Measurements from ENCODE around the gene TEX35.

Gene TEX35

GRCh38 chr1:178490136-178490535 is 22.8 kb upstream of the TEX35 start:
- DNase-seq (ENCODE audit: low read depth, low spot score): no peak
- Histone ChIP-seq H3K36me3 (ENCODE audit: insufficient read depth, low read length) (no peaks in the 10 kb centered on the region), H3K4me3 (no peak overlapping the region), H3K9ac (ENCODE audit: insufficient read length) (no peak overlapping the region), H3K27ac (no peak overlapping the region), H3K9me3 (ENCODE audit: low read depth, low read length) (no peaks in the 10 kb centered on the region)
- TF ChIP-seq EZH2 (IDR thresholded peaks at IDR 0.05): no peak
- no peak for TF ChIP-seq POLR2AphosphoS5 (IDR thresholded peaks at IDR 0.05; ENCODE audit: borderline replicate concordance, low read depth, low read length)
- no peak for TF ChIP-seq FOXP2 (optimal IDR thresholded peaks at IDR 0.05; ENCODE audit: control extremely low read depth, extremely low read length, insufficient read depth)

GRCh38 chr1:178490967-178491366 is 21.9 kb upstream of the TEX35 start:
- Histone ChIP-seq H3K4me3 (no peak overlapping the region), H3K9me3 (ENCODE audit: low read depth, low read length) (no peaks in the 10 kb centered on the region), H3K9ac (ENCODE audit: insufficient read length) (no peak overlapping the region), H3K27ac (no peak overlapping the region), H3K36me3 (ENCODE audit: insufficient read depth, low read length) (no peaks in the 10 kb centered on the region)
- no peak for DNase-seq (ENCODE audit: low read depth, low spot score)
- TF ChIP-seq POLR2AphosphoS5 (IDR thresholded peaks at IDR 0.05; ENCODE audit: borderline replicate concordance, low read depth, low read length) (no peak), FOXP2 (optimal IDR thresholded peaks at IDR 0.05; ENCODE audit: control extremely low read depth, extremely low read length, insufficient read depth) (no peak), EZH2 (IDR thresholded peaks at IDR 0.05) (no peak)

GRCh38 chr1:178491721-178492120 is 21.2 kb upstream of the TEX35 start:
- H3K27ac ChIP-seq: no peak overlapping the region
- no peaks in the 10 kb centered on the region for H3K9me3 ChIP-seq (ENCODE audit: low read depth, low read length)
- H3K4me3 ChIP-seq: no peak overlapping the region
- no peak for DNase-seq (ENCODE audit: low read depth, low spot score)
- TF ChIP-seq EZH2 (IDR thresholded peaks at IDR 0.05): no peak
- no peak for TF ChIP-seq FOXP2 (optimal IDR thresholded peaks at IDR 0.05; ENCODE audit: control extremely low read depth, extremely low read length, insufficient read depth)
- no peak for TF ChIP-seq POLR2AphosphoS5 (IDR thresholded peaks at IDR 0.05; ENCODE audit: borderline replicate concordance, low read depth, low read length)
- H3K9ac ChIP-seq (ENCODE audit: insufficient read length): no peak overlapping the region
- H3K36me3 ChIP-seq (ENCODE audit: insufficient read depth, low read length): no peaks in the 10 kb centered on the region

GRCh38 chr1:178492341-178492740 is 20.6 kb upstream of the TEX35 start:
- H3K36me3 ChIP-seq (ENCODE audit: insufficient read depth, low read length): no peaks in the 10 kb centered on the region
- H3K27ac ChIP-seq: no peak overlapping the region
- H3K9ac ChIP-seq (ENCODE audit: insufficient read length): no peak overlapping the region
- no peaks in the 10 kb centered on the region for H3K9me3 ChIP-seq (ENCODE audit: low read depth, low read length)
- no peak for DNase-seq (ENCODE audit: low read depth, low spot score)
- TF ChIP-seq EZH2 (IDR thresholded peaks at IDR 0.05): no peak
- H3K4me3 ChIP-seq: no peak overlapping the region

- Histone ChIP-seq H3K9ac (ENCODE audit: insufficient read length) (no peak overlapping the region), H3K4me3 (no peak overlapping the region), H3K9me3 (ENCODE audit: low read depth, low read length) (no peaks in the 10 kb centered on the region), H3K27ac (no peak overlapping the region), H3K36me3 (ENCODE audit: insufficient read depth, low read length) (no peaks in the 10 kb centered on the region)
- TF ChIP-seq FOXP2 (optimal IDR thresholded peaks at IDR 0.05; ENCODE audit: control extremely low read depth, extremely low read length, insufficient read depth): no peak
- TF ChIP-seq POLR2AphosphoS5 (IDR thresholded peaks at IDR 0.05; ENCODE audit: borderline replicate concordance, low read depth, low read length): no peak
- no peak for TF ChIP-seq EZH2 (IDR thresholded peaks at IDR 0.05)
- no peak for DNase-seq (ENCODE audit: low read depth, low spot score)
Observed at GRCh38 chr1:178493301-178493741, 19.6 kb upstream of the TEX35 start.

GRCh38 chr1:178494569-178494971 is 18.3 kb upstream of the TEX35 start:
- Histone ChIP-seq H3K9ac (ENCODE audit: insufficient read length) (no peak overlapping the region), H3K4me3 (no peak overlapping the region), H3K27ac (no peak overlapping the region), H3K9me3 (ENCODE audit: low read depth, low read length) (no peaks in the 10 kb centered on the region), H3K36me3 (ENCODE audit: insufficient read depth, low read length) (no peaks in the 10 kb centered on the region)
- no peak for DNase-seq (ENCODE audit: low read depth, low spot score)
- TF ChIP-seq POLR2AphosphoS5 (IDR thresholded peaks at IDR 0.05; ENCODE audit: borderline replicate concordance, low read depth, low read length): no peak
- no peak for TF ChIP-seq FOXP2 (optimal IDR thresholded peaks at IDR 0.05; ENCODE audit: control extremely low read depth, extremely low read length, insufficient read depth)
- no peak for TF ChIP-seq EZH2 (IDR thresholded peaks at IDR 0.05)

- Histone ChIP-seq H3K9me3 (ENCODE audit: low read depth, low read length) (no peaks in the 10 kb centered on the region), H3K9ac (ENCODE audit: insufficient read length) (no peak overlapping the region), H3K4me3 (no peak overlapping the region), H3K27ac (no peak overlapping the region), H3K36me3 (ENCODE audit: insufficient read depth, low read length) (no peaks in the 10 kb centered on the region)
- TF ChIP-seq FOXP2 (optimal IDR thresholded peaks at IDR 0.05; ENCODE audit: control extremely low read depth, extremely low read length, insufficient read depth) (no peak), EZH2 (IDR thresholded peaks at IDR 0.05) (no peak), POLR2AphosphoS5 (IDR thresholded peaks at IDR 0.05; ENCODE audit: borderline replicate concordance, low read depth, low read length) (no peak)
- no peak for DNase-seq (ENCODE audit: low read depth, low spot score)
Observed at GRCh38 chr1:178495158-178495557, 17.8 kb upstream of the TEX35 start.

GRCh38 chr1:178495741-178496409 is 17.0 kb upstream of the TEX35 start:
- TF ChIP-seq FOXP2 (optimal IDR thresholded peaks at IDR 0.05; ENCODE audit: control extremely low read depth, extremely low read length, insufficient read depth): no peak
- TF ChIP-seq POLR2AphosphoS5 (IDR thresholded peaks at IDR 0.05; ENCODE audit: borderline replicate concordance, low read depth, low read length): no peak
- TF ChIP-seq EZH2 (IDR thresholded peaks at IDR 0.05): no peak
- H3K4me3 ChIP-seq: no peak overlapping the region
- H3K27ac ChIP-seq: no peak overlapping the region
- no peaks in the 10 kb centered on the region for H3K9me3 ChIP-seq (ENCODE audit: low read depth, low read length)
- no peaks in the 10 kb centered on the region for H3K36me3 ChIP-seq (ENCODE audit: insufficient read depth, low read length)
- H3K9ac ChIP-seq (ENCODE audit: insufficient read length): no peak overlapping the region
- DNase-seq (ENCODE audit: low read depth, low spot score): no peak
